ENCODE results near the gene KNL1.
A peak's percentile ranks its signal among the peaks of the same experiment; 100 is the strongest.

KNL1 gene

DNA sequence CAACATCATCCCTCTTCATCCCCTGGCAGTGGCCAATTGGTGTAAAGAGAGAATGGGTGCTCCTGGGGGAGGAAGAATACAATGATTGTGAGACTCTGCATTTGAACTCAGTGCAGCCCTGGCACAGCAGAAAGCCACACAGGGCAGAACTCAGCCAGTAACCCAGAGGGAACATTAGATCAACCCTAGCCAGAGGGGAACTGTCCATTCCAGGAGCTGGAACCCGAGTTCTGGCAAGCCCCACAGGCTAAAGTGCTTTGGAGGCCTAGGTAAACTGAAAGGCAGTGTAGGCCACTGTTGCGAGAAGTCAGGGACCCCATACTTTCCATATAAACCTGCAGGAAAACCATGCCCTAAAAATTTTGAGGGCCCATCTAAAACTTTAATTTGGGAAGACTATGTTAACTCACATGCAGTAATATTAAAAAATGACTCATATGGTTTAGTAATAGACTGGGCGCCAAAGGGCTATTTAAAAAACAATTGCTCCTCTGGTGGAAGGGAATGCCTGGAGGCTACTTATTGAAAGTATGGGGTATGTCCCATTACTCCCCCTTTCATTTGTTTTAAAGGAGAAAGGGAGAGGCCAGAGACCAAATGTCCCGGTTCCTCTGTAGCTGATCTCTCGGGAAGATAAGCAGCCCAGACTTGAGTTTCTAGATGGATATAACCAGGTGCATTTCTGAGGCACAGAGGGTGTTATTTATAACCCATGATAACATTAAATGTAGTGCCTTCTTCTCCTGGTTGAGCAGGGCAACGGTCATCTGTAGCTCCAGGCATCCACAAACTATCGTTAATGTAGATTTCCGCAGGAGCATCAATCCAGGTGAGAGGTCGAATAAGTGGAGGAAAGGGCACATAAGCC is 95.1 kb downstream of the KNL1 start:
- Histone ChIP-seq H3K36me3 (ENCODE audit: control insufficient read depth, insufficient read depth, low read length) (no peaks in the 10 kb centered on the region), H3K27me3 (ENCODE audit: control insufficient read depth, insufficient read depth, low read length) (no peaks in the 10 kb centered on the region), H3K4me1 (ENCODE audit: control insufficient read depth, insufficient read depth, low read length) (peaks cover 5% of the 10 kb centered on the region), H3K9ac (ENCODE audit: low read length) (no peak overlapping the region), H3K27ac (ENCODE audit: low read depth, low read length) (no peak overlapping the region), H3K4me3 (ENCODE audit: low read length) (no peak overlapping the region)

- peaks cover 9% of the 10 kb centered on the region for H3K4me1 ChIP-seq (ENCODE audit: control insufficient read depth, insufficient read depth, low read length)
- no peak overlapping the region for H3K9ac ChIP-seq (ENCODE audit: low read length)
- no peak overlapping the region for H3K27ac ChIP-seq (ENCODE audit: low read depth, low read length)
- H3K27me3 ChIP-seq (ENCODE audit: control insufficient read depth, insufficient read depth, low read length): no peaks in the 10 kb centered on the region
- H3K4me3 ChIP-seq (ENCODE audit: low read length): no peak overlapping the region
- H3K36me3 ChIP-seq (ENCODE audit: control insufficient read depth, insufficient read depth, low read length): no peaks in the 10 kb centered on the region
These were observed 97.7 kb downstream of the KNL1 start for GRCh38 chr15:40691737-40692136.

- H3K4me1 ChIP-seq (ENCODE audit: control insufficient read depth, insufficient read depth, low read length): peaks cover 9% of the 10 kb centered on the region
- no peaks in the 10 kb centered on the region for H3K36me3 ChIP-seq (ENCODE audit: control insufficient read depth, insufficient read depth, low read length)
- peak overlapping the region; percentile 92 for H3K4me3 ChIP-seq (ENCODE audit: low read length)
- no peaks in the 10 kb centered on the region for H3K27me3 ChIP-seq (ENCODE audit: control insufficient read depth, insufficient read depth, low read length)
- peak overlapping the region; percentile 72 for H3K9ac ChIP-seq (ENCODE audit: low read length)
- peak overlapping the region; percentile 100 for H3K27ac ChIP-seq (ENCODE audit: low read depth, low read length)
These were observed 100.0 kb downstream of the KNL1 start for GRCh38 chr15:40693904-40694687.

DNA sequence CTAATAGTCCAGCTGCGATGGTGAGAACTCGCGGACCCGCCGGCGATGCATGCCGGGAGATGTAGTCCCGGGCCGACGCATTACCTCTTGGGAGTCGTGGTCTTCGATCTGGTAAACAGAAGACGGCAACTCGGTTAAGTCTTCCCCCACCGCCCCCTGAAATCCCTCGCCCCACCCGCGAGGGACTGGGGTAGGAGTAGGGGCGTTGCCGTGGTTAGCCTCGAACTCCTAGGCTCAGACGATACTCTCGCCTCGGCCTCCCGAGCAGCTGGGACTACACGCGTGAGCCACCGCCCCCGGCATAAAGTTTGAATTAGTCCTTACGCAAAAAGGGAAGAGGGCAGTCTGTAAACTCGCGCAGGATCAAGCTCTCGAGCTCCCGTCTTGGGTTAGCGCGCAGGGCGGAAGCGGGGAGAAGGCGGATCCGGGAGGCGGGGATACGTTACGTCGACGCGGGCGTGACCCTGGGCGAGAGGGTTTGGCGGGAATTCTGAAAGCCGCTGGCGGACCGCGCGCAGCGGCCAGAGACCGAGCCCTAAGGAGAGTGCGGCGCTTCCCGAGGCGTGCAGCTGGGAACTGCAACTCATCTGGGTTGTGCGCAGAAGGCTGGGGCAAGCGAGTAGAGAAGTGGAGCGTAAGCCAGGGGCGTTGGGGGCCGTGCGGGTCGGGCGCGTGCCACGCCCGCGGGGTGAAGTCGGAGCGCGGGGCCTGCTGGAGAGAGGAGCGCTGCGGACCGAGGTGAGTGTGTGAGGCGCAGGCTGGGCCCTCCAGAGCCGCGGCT is 100.8 kb downstream of the KNL1 start, which contains the start of gene RAD51:
Gene RAD51 (plus strand): TSS at position 487 of the 781 bp plus-strand sequence. CDS start 3,585 bp downstream, outside the sequence.
- Histone ChIP-seq H3K36me3 (ENCODE audit: control insufficient read depth, insufficient read depth, low read length) (no peaks in the 10 kb centered on the region), H3K27ac (ENCODE audit: low read depth, low read length) (peak within 1 kb of the TSS; percentile 100), H3K4me1 (ENCODE audit: control insufficient read depth, insufficient read depth, low read length) (peaks cover 9% of the 10 kb centered on the region), H3K9ac (ENCODE audit: low read length) (peak within 1 kb of the TSS; percentile 95), H3K4me3 (ENCODE audit: low read length) (peak within 1 kb of the TSS; percentile 92), H3K27me3 (ENCODE audit: control insufficient read depth, insufficient read depth, low read length) (no peaks in the 10 kb centered on the region)

- Histone ChIP-seq H3K27ac (ENCODE audit: low read depth, low read length) (no peak overlapping the region), H3K27me3 (ENCODE audit: control insufficient read depth, insufficient read depth, low read length) (no peaks in the 10 kb centered on the region), H3K4me1 (ENCODE audit: control insufficient read depth, insufficient read depth, low read length) (peaks cover 9% of the 10 kb centered on the region), H3K4me3 (ENCODE audit: low read length) (peak overlapping the region; percentile 92), H3K9ac (ENCODE audit: low read length) (peak overlapping the region; percentile 11), H3K36me3 (ENCODE audit: control insufficient read depth, insufficient read depth, low read length) (no peaks in the 10 kb centered on the region)
These were observed 101.4 kb downstream of the KNL1 start for GRCh38 chr15:40695469-40695890.

DNA sequence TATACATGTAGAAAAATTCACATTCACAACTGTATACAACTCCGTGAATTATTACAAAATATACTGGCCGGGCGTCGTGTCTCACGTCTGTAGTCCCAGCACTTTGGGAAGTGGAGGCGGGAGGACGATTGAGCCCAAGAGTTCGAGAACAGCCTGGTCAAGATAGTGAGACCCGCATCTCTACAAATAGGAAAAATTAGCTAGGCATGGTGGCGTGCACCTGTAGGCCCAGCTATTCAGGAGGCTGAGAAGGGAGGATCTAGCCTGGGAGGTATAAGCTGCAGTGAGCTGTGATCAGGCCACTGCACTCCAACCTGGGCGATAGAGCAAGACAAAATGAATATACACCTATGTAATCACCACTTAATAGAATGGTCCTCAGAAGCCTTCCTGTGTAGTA is 102.2 kb downstream of the KNL1 start:
- Histone ChIP-seq H3K9ac (ENCODE audit: low read length) (no peak overlapping the region), H3K27me3 (ENCODE audit: control insufficient read depth, insufficient read depth, low read length) (no peaks in the 10 kb centered on the region), H3K36me3 (ENCODE audit: control insufficient read depth, insufficient read depth, low read length) (no peaks in the 10 kb centered on the region), H3K4me1 (ENCODE audit: control insufficient read depth, insufficient read depth, low read length) (peaks cover 9% of the 10 kb centered on the region), H3K27ac (ENCODE audit: low read depth, low read length) (no peak overlapping the region), H3K4me3 (ENCODE audit: low read length) (no peak overlapping the region)

DNA sequence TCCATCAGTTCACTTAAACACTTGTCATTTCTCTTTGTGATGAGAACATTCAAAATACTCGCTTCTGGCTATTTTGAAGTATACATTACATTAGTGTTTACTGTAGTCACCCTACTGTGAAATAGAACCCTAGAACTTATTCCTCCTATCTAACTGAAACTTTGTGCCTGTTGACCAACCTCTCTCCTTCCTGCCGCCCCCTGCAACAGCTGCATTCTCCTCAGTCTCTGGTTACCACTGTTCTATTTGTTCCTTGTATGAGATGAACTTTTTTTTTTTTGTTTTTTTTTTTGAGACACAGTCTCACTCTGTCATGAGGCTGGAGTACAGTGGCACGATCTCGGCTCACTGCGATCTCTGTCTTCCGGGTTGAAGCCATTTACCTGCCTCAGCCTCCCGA is 103.9 kb downstream of the KNL1 start:
- no peaks in the 10 kb centered on the region for H3K27me3 ChIP-seq (ENCODE audit: control insufficient read depth, insufficient read depth, low read length)
- no peaks in the 10 kb centered on the region for H3K36me3 ChIP-seq (ENCODE audit: control insufficient read depth, insufficient read depth, low read length)
- H3K27ac ChIP-seq (ENCODE audit: low read depth, low read length): no peak overlapping the region
- H3K4me1 ChIP-seq (ENCODE audit: control insufficient read depth, insufficient read depth, low read length): peaks cover 9% of the 10 kb centered on the region
- H3K4me3 ChIP-seq (ENCODE audit: low read length): no peak overlapping the region
- no peak overlapping the region for H3K9ac ChIP-seq (ENCODE audit: low read length)

GRCh38 chr15:40702077-40702476 is 108.0 kb downstream of the KNL1 start:
- H3K4me1 ChIP-seq (ENCODE audit: control insufficient read depth, insufficient read depth, low read length): no peaks in the 10 kb centered on the region
- H3K27ac ChIP-seq (ENCODE audit: low read depth, low read length): no peak overlapping the region
- no peaks in the 10 kb centered on the region for H3K27me3 ChIP-seq (ENCODE audit: control insufficient read depth, insufficient read depth, low read length)
- H3K9ac ChIP-seq (ENCODE audit: low read length): no peak overlapping the region
- H3K4me3 ChIP-seq (ENCODE audit: low read length): no peak overlapping the region
- H3K36me3 ChIP-seq (ENCODE audit: control insufficient read depth, insufficient read depth, low read length): no peaks in the 10 kb centered on the region

GRCh38 chr15:40706121-40706520 is 112.1 kb downstream of the KNL1 start:
- Histone ChIP-seq H3K27me3 (ENCODE audit: control insufficient read depth, insufficient read depth, low read length) (no peaks in the 10 kb centered on the region), H3K9ac (ENCODE audit: low read length) (no peak overlapping the region), H3K4me1 (ENCODE audit: control insufficient read depth, insufficient read depth, low read length) (no peaks in the 10 kb centered on the region), H3K27ac (ENCODE audit: low read depth, low read length) (no peak overlapping the region), H3K4me3 (ENCODE audit: low read length) (no peak overlapping the region), H3K36me3 (ENCODE audit: control insufficient read depth, insufficient read depth, low read length) (no peaks in the 10 kb centered on the region)
